Liver (tissue), 3 donors: ENCODE measurements around the gene EXO1.

Experiments
- GABPA ChIP-seq, 2 donors: IDR thresholded peaks in 1 of 2; conservative IDR thresholded peaks in 1 of 2; 2 replicates each; pipeline ENCODE4 v1.6.1; 2016; ENCODE audit warnings: antibody characterized with exemption in 2 of 2, mild to moderate bottlenecking in 1 of 2, moderate library complexity in 1 of 2
- RAD21 ChIP-seq, 2 donors: IDR thresholded peaks; 2 replicates each; pipeline ENCODE4 v1.6.1; 2016; ENCODE audit warnings: antibody characterized with exemption in 2 of 2, mild to moderate bottlenecking in 2 of 2
- TAF1 ChIP-seq: conservative IDR thresholded peaks from 2 replicates; pipeline ENCODE4 v1.6.1; 2016; ENCODE audit warnings: antibody characterized with exemption, mild to moderate bottlenecking
- TF ChIP-seq, protein P1 (sequence below): fragments of 150-350 bp; IDR thresholded peaks from 2 replicates; pipeline ENCODE4 v1.5.1; 2017; ENCODE audit warnings: improper control_type of control experiment, low read depth, low read length; ENCODE audit not compliant: missing input control
- TF ChIP-seq, protein P2 (sequence below): IDR thresholded peaks from 2 replicates; pipeline ENCODE4 v1.6.1; 2016; ENCODE audit warnings: antibody characterized with exemption
- TF ChIP-seq, protein P3 (sequence below): IDR thresholded peaks from 2 replicates; pipeline ENCODE4 v1.6.1; 2016; ENCODE audit warnings: antibody characterized with exemption
- donor health status: healthy.
- donor health status: healthy.

DNA sequence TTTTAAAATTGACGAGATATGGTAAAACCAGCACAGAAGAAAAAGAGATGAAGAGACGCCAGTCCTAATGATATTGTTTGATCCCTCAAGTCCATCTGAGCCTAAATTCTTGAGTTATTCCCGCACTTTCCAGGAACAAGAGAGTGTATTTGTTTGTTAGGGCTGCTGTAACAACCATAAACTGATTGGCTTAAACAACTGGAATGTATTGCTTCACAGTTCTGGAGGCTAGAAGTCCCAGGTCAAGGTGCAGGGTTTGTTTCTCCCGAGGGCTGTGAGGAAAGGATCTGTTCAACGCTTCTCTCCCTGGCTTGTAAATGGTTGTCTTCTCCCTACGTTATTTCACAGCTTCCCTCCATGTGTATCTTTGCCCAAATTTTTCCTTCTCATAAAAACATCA is 7.8 kb upstream of the EXO1 start:
- TF ChIP-seq, protein P1, sequence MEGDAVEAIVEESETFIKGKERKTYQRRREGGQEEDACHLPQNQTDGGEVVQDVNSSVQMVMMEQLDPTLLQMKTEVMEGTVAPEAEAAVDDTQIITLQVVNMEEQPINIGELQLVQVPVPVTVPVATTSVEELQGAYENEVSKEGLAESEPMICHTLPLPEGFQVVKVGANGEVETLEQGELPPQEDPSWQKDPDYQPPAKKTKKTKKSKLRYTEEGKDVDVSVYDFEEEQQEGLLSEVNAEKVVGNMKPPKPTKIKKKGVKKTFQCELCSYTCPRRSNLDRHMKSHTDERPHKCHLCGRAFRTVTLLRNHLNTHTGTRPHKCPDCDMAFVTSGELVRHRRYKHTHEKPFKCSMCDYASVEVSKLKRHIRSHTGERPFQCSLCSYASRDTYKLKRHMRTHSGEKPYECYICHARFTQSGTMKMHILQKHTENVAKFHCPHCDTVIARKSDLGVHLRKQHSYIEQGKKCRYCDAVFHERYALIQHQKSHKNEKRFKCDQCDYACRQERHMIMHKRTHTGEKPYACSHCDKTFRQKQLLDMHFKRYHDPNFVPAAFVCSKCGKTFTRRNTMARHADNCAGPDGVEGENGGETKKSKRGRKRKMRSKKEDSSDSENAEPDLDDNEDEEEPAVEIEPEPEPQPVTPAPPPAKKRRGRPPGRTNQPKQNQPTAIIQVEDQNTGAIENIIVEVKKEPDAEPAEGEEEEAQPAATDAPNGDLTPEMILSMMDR: no peak
- TF ChIP-seq, protein P2, sequence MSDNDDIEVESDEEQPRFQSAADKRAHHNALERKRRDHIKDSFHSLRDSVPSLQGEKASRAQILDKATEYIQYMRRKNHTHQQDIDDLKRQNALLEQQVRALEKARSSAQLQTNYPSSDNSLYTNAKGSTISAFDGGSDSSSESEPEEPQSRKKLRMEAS: no peak
- TF ChIP-seq, protein P3, sequence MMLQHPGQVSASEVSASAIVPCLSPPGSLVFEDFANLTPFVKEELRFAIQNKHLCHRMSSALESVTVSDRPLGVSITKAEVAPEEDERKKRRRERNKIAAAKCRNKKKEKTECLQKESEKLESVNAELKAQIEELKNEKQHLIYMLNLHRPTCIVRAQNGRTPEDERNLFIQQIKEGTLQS: no peak
- TF ChIP-seq TAF1 (no peak), RAD21 (IDR thresholded peaks at IDR 0.05) (no peak), GABPA (IDR thresholded peaks at IDR 0.05 in 1 of 2, conservative IDR thresholded peaks at IDR 0.05 in 1 of 2) (no peak)
